ENCODE results near the gene ABCG8. TPM values are rescaled to one million over a fixed set of nuclear protein-coding genes. Genes with fewer than 3 reads are reported as not detected.

ABCG8 gene
- total RNA-seq, 1 experiment from 2014 or later: not detected

DNA sequence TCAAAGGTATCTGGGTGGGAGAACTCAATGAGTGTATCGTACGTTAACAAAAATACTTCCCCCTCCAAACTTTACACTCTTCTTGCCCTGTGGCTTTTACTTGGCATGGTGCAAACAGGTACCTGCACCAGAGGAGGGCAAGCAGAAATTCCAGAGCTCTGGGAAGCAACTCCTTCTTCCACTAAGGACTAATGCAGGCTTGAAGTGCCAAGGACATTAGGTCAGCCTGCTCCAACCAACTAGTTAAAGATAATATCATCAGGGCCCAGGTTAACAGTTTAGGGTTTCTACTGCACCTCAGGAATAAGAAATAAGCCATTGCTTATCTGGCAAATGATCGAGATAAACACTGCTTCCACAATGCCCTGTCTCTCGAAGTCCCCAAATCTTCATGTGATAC, 86.7 kb downstream of the ABCG8 start:
- H3K9me3 Mint-ChIP-seq (ENCODE audit: unreplicated experiment): no peaks in the 10 kb centered on the region
- BruUV-seq (replicated peaks): no TSS peak

DNA sequence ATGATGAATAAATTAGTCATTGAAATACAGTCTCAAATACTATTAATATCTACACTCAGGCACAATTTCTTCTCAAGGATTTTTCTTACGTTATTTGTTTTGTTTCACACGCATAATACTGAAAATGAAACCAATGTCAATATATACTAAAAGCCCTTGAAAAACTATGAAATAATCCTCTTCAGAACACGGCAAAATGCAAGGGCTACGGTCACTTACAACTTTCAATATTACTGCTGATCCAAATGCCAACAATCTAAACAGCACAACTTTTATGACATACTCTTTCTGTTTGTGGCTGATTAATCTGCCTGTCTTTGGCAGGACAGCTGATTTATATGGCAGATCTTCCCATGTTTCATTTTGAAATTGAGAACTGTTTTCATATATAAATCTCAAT, 88.7 kb downstream of the ABCG8 start:
- no peaks in the 10 kb centered on the region for H3K27me3 Mint-ChIP-seq (ENCODE audit: insufficient read depth, unreplicated experiment)
- H3K4me1 Mint-ChIP-seq (ENCODE audit: low read depth, unreplicated experiment): no peaks in the 10 kb centered on the region
- Histone ChIP-seq H3K9me3 (no peaks in the 10 kb centered on the region), H3K27me3 (replicated peaks; ENCODE audit: control insufficient read depth, insufficient read depth, low read length) (no peaks in the 10 kb centered on the region), H3K4me1 (no peaks in the 10 kb centered on the region), H3K36me3 (ENCODE audit: control insufficient read depth, insufficient read depth, low read length) (peaks cover 1% of the 10 kb centered on the region; the same call in 1 of the 2 replicates), H3K4me3 (ENCODE audit: low read depth, low read length) (no peak overlapping the region)
- BruUV-seq (replicated peaks): no TSS peak
- no peak overlapping the region for H3K27ac Mint-ChIP-seq (ENCODE audit: unreplicated experiment)
- CTCF ChIA-PET: interaction anchor here (0.7 kb wide), 1 partner anchor 35 kb away, joined by 3 read pairs; no protein-coding TSS in a partner anchor
- TF ChIP-seq, protein P1, sequence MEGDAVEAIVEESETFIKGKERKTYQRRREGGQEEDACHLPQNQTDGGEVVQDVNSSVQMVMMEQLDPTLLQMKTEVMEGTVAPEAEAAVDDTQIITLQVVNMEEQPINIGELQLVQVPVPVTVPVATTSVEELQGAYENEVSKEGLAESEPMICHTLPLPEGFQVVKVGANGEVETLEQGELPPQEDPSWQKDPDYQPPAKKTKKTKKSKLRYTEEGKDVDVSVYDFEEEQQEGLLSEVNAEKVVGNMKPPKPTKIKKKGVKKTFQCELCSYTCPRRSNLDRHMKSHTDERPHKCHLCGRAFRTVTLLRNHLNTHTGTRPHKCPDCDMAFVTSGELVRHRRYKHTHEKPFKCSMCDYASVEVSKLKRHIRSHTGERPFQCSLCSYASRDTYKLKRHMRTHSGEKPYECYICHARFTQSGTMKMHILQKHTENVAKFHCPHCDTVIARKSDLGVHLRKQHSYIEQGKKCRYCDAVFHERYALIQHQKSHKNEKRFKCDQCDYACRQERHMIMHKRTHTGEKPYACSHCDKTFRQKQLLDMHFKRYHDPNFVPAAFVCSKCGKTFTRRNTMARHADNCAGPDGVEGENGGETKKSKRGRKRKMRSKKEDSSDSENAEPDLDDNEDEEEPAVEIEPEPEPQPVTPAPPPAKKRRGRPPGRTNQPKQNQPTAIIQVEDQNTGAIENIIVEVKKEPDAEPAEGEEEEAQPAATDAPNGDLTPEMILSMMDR (IDR thresholded peaks at IDR 0.05; ENCODE audit: insufficient read depth in 1 of 2, low read depth in 1 of 2, low read length in 1 of 2, severe bottlenecking in 1 of 2, unreplicated experiment in 1 of 2): no peak
- intact Hi-C loops (cut with micrococcal nuclease; ENCODE audit: unreplicated experiment): no loop called here
- peaks cover 80% of the 10 kb centered on the region for H3K36me3 Mint-ChIP-seq (ENCODE audit: insufficient read depth, unreplicated experiment)
- POLR2A ChIA-PET: no interaction called here
- H3K4me3 Mint-ChIP-seq (ENCODE audit: unreplicated experiment): no peak overlapping the region
- no peak for DNase-seq
- H3K9me3 Mint-ChIP-seq (ENCODE audit: unreplicated experiment): no peaks in the 10 kb centered on the region

More for the DNA sequence above, 86.7 kb downstream of the ABCG8 start:
- no peaks in the 10 kb centered on the region for H3K4me1 ChIP-seq
- ChIA-PET POLR2A (no interaction called here), CTCF (no interaction called here)
- no peaks in the 10 kb centered on the region for H3K27me3 ChIP-seq (replicated peaks; ENCODE audit: control insufficient read depth, insufficient read depth, low read length)
- H3K36me3 ChIP-seq (ENCODE audit: control insufficient read depth, insufficient read depth, low read length): peaks cover 1% of the 10 kb centered on the region; the same call in 1 of the 2 replicates
- Mint-ChIP-seq H3K4me3 (ENCODE audit: unreplicated experiment) (no peak overlapping the region), H3K4me1 (ENCODE audit: low read depth, unreplicated experiment) (no peaks in the 10 kb centered on the region), H3K36me3 (ENCODE audit: insufficient read depth, unreplicated experiment) (peaks cover 76% of the 10 kb centered on the region), H3K27me3 (ENCODE audit: insufficient read depth, unreplicated experiment) (no peaks in the 10 kb centered on the region), H3K27ac (ENCODE audit: unreplicated experiment) (no peak overlapping the region)
- intact Hi-C loops (cut with micrococcal nuclease; ENCODE audit: unreplicated experiment): no loop called here
- no peaks in the 10 kb centered on the region for H3K9me3 ChIP-seq
- no peak overlapping the region for H3K4me3 ChIP-seq (ENCODE audit: low read depth, low read length)
- no peak for DNase-seq
- TF ChIP-seq, protein P1 (IDR thresholded peaks at IDR 0.05; ENCODE audit: insufficient read depth in 1 of 2, low read depth in 1 of 2, low read length in 1 of 2, severe bottlenecking in 1 of 2, unreplicated experiment in 1 of 2): no peak

DNA sequence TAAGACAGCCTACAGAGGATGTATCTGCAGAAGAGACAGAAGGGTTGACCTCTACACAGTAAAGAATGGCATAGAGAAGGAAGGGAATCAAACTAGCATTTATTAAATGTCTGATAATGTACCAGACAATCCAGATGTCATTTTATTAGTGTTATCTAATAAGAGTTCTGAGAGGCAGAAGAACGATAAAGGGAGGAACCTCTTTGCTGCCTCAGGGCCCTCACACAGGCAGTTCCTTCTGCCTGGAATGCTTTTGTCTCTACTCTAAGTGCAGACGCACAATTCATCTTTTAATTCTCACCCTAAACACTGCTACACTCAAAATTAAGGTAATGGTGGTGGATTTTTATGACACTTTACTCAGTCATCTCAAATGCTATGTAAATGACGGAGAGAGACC, 92.5 kb downstream of the ABCG8 start:
- CTCF ChIA-PET: no interaction called here

More for the DNA sequence above, 92.5 kb downstream of the ABCG8 start:
- no peaks in the 10 kb centered on the region for H3K27me3 Mint-ChIP-seq (ENCODE audit: insufficient read depth, unreplicated experiment)
- H3K9me3 Mint-ChIP-seq (ENCODE audit: unreplicated experiment): no peaks in the 10 kb centered on the region
- Histone ChIP-seq H3K4me3 (ENCODE audit: low read depth, low read length) (no peak overlapping the region), H3K9me3 (no peaks in the 10 kb centered on the region), H3K27me3 (replicated peaks; ENCODE audit: control insufficient read depth, insufficient read depth, low read length) (no peaks in the 10 kb centered on the region), H3K36me3 (ENCODE audit: control insufficient read depth, insufficient read depth, low read length) (no peaks in the 10 kb centered on the region; the same call in 1 of the 2 replicates), H3K4me1 (no peaks in the 10 kb centered on the region)
- no TSS peak for BruUV-seq (replicated peaks)
- no peaks in the 10 kb centered on the region for H3K4me1 Mint-ChIP-seq (ENCODE audit: low read depth, unreplicated experiment)
- intact Hi-C loops (cut with micrococcal nuclease; ENCODE audit: unreplicated experiment): no loop called here
- DNase-seq: no peak
- H3K36me3 Mint-ChIP-seq (ENCODE audit: insufficient read depth, unreplicated experiment): peaks cover 69% of the 10 kb centered on the region
- H3K4me3 Mint-ChIP-seq (ENCODE audit: unreplicated experiment): no peak overlapping the region
- no peak overlapping the region for H3K27ac Mint-ChIP-seq (ENCODE audit: unreplicated experiment)
- POLR2A ChIA-PET: no interaction called here
- TF ChIP-seq, protein P1 (IDR thresholded peaks at IDR 0.05; ENCODE audit: insufficient read depth in 1 of 2, low read depth in 1 of 2, low read length in 1 of 2, severe bottlenecking in 1 of 2, unreplicated experiment in 1 of 2): no peak

Other genes with a start within 250 kb of the ABCG8 start
- 33.8 and 35.3 TPM in 2 replicates for gene THADA, start 242.9 kb upstream of the ABCG8 start, total RNA-seq (2022)
- gene PLEKHH2, start 201.7 kb upstream of the ABCG8 start, total RNA-seq (2022): 0.28 and 1.5 TPM in 2 replicates
- 0.37 and 1.0 TPM in 2 replicates for gene C1GALT1C1L, start 162.5 kb upstream of the ABCG8 start, total RNA-seq (2022)
- gene DYNC2LI1, start 64.9 kb upstream of the ABCG8 start, total RNA-seq (2022): 6.4 and 8.3 TPM in 2 replicates
- gene ABCG5, start 132 bp upstream of the ABCG8 start, total RNA-seq (2022): not detected in 2 replicates
- gene LRPPRC, start 157.0 kb downstream of the ABCG8 start, total RNA-seq (2022): 242 and 244 TPM in 2 replicates